ENCODE results near the gene SPARCL1. TPM values are rescaled to one million over a fixed set of nuclear protein-coding genes. Genes with fewer than 3 reads are reported as not detected.

The SPARCL1 gene
- total RNA-seq (2022; extraction: Qiagen RNA extraction) = not detected in 5 replicates

GRCh38 chr4:87529187-87529586, at the start of gene SPARCL1:
TSS of gene SPARCL1 (minus strand) at chr4:87529376. CDS start at chr4:87499574, 29,802 bp downstream.

Other genes starting within 250 kb of the SPARCL1 start
- gene HSD17B13, start 206.5 kb downstream of the SPARCL1 start, total RNA-seq (2022; extraction: Qiagen RNA extraction) = 0.02 to 0.04 TPM (median 0.03 TPM) in 5 replicates
- gene HSD17B11, start 138.2 kb downstream of the SPARCL1 start, total RNA-seq (2022; extraction: Qiagen RNA extraction) = 42.8 to 54.7 TPM (median 52.1 TPM) in 5 replicates
- gene NUDT9, start 106.8 kb downstream of the SPARCL1 start, total RNA-seq (2022; extraction: Qiagen RNA extraction) = 23.7 to 30.6 TPM (median 25.0 TPM) in 5 replicates
- gene DSPP, start 79.2 kb upstream of the SPARCL1 start, total RNA-seq (2022; extraction: Qiagen RNA extraction) = not detected in 5 replicates
- 0.05 TPM in 1 of 5 replicates, not detected in the others for gene DMP1, start 120.9 kb upstream of the SPARCL1 start, total RNA-seq (2022; extraction: Qiagen RNA extraction)